DOHH2 (cell line): ENCODE data around the gene TPO.

Source experiments
- H3F3A ChIP-seq: fragments of 200-600 bp; sonication (generic), shearing (Covaris generic); 2 replicates; pipeline ENCODE4 v1.6.0; 2016; ENCODE audit warnings: antibody characterized with exemption, mild to moderate bottlenecking; ENCODE audit not compliant: control insufficient read depth, insufficient read depth
- H3K27ac ChIP-seq: fragments of 200-600 bp; sonication (generic); 2 replicates; pipeline ENCODE4 v1.5.1; 2014; ENCODE audit warnings: low read depth, mild to moderate bottlenecking, low read length, moderate library complexity
- H3K27me3 ChIP-seq: fragments of 200-600 bp; sonication (generic); 2 replicates; pipeline ENCODE4 v1.6.1; 2014; ENCODE audit warnings: mild to moderate bottlenecking, low read length, mixed read lengths; ENCODE audit not compliant: control insufficient read depth
- H3K36me3 ChIP-seq: fragments of 200-600 bp; sonication (generic); 2 replicates; pipeline ENCODE4 v1.6.1; 2014; ENCODE audit warnings: mild to moderate bottlenecking, low read length, moderate library complexity, mixed read lengths; ENCODE audit not compliant: control insufficient read depth
- H3K4me1 ChIP-seq: fragments of 200-600 bp; sonication (generic); 2 replicates; pipeline ENCODE4 v1.6.1; 2014; ENCODE audit warnings: mild to moderate bottlenecking, low read length, mixed read lengths; ENCODE audit not compliant: control insufficient read depth
- H3K4me2 ChIP-seq: fragments of 200-600 bp; sonication (generic); 2 replicates; pipeline ENCODE4 v1.6.0; 2014; ENCODE audit warnings: mild to moderate bottlenecking, low read length, moderate library complexity
- H3K4me3 ChIP-seq: fragments of 200-600 bp; sonication (generic); 2 replicates; pipeline ENCODE4 v1.5.1; 2014; ENCODE audit warnings: mild to moderate bottlenecking, low read length, mixed read lengths
- H3K79me2 ChIP-seq: fragments of 200-600 bp; sonication (generic); 2 replicates; pipeline ENCODE4 v1.6.1; 2014; ENCODE audit warnings: mild to moderate bottlenecking, low read length, mixed read lengths; ENCODE audit not compliant: control insufficient read depth
- H3K9me2 ChIP-seq: fragments of 200-600 bp; sonication (generic); replicated peaks from 2 replicates; pipeline ENCODE4 v1.6.1; 2014; ENCODE audit warnings: mild to moderate bottlenecking, low read length, mixed read lengths; ENCODE audit not compliant: control insufficient read depth
- H3K9me3 ChIP-seq: fragments of 200-600 bp; sonication (generic); 2 replicates; pipeline ENCODE4 v1.6.1; 2014; ENCODE audit warnings: antibody characterized with exemption, low read length, mixed read lengths; ENCODE audit not compliant: control insufficient read depth, insufficient read depth
- H4K20me1 ChIP-seq: fragments of 200-600 bp; sonication (generic); 2 replicates; pipeline ENCODE4 v1.6.0; 2014; ENCODE audit warnings: low read depth, mild to moderate bottlenecking, antibody characterized with exemption, low read length, moderate library complexity; ENCODE audit not compliant: control insufficient read depth, insufficient read depth
- EZH2phosphoT487 ChIP-seq: fragments of 200-600 bp; sonication (generic); IDR thresholded peaks from 2 replicates; pipeline ENCODE4 v1.6.1; 2017; ENCODE audit warnings: borderline replicate concordance, mild to moderate bottlenecking, antibody characterized with exemption, low read length, moderate library complexity, mixed read lengths
- TF ChIP-seq, protein P1 (sequence below): fragments of 200-600 bp; sonication (generic); IDR thresholded peaks from one replicate; pipeline ENCODE4 v1.5.1; 2014; ENCODE audit warnings: antibody characterized with exemption, mild to moderate bottlenecking, low read depth, low read length; ENCODE audit not compliant: poor library complexity, severe bottlenecking

The TPO gene

DNA sequence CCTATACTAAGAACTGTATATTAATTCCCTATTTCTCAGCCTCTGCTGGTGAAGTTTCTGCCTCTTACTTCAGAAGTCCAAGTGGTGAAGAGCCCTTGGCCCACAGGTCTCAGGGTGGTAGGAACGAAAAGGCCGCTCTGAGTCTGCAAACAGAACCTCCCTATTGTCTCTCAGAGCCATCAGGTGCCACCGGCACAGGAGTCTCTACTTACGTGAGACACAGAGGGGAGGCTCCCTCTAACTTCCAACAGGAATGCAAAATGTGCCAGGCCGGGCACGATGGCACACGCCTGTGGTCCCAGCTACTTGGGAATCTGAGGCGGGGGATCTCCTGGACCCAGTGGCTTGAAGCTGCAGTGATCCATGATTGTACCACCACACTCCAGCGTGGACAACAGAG, 143.0 kb downstream of the TPO start:
- Histone ChIP-seq H3K4me2 (no peak overlapping the region), H3K4me3 (no peak overlapping the region)
- no peak for TF ChIP-seq EZH2phosphoT487
- TF ChIP-seq, protein P1, sequence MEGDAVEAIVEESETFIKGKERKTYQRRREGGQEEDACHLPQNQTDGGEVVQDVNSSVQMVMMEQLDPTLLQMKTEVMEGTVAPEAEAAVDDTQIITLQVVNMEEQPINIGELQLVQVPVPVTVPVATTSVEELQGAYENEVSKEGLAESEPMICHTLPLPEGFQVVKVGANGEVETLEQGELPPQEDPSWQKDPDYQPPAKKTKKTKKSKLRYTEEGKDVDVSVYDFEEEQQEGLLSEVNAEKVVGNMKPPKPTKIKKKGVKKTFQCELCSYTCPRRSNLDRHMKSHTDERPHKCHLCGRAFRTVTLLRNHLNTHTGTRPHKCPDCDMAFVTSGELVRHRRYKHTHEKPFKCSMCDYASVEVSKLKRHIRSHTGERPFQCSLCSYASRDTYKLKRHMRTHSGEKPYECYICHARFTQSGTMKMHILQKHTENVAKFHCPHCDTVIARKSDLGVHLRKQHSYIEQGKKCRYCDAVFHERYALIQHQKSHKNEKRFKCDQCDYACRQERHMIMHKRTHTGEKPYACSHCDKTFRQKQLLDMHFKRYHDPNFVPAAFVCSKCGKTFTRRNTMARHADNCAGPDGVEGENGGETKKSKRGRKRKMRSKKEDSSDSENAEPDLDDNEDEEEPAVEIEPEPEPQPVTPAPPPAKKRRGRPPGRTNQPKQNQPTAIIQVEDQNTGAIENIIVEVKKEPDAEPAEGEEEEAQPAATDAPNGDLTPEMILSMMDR = no peak

DNA sequence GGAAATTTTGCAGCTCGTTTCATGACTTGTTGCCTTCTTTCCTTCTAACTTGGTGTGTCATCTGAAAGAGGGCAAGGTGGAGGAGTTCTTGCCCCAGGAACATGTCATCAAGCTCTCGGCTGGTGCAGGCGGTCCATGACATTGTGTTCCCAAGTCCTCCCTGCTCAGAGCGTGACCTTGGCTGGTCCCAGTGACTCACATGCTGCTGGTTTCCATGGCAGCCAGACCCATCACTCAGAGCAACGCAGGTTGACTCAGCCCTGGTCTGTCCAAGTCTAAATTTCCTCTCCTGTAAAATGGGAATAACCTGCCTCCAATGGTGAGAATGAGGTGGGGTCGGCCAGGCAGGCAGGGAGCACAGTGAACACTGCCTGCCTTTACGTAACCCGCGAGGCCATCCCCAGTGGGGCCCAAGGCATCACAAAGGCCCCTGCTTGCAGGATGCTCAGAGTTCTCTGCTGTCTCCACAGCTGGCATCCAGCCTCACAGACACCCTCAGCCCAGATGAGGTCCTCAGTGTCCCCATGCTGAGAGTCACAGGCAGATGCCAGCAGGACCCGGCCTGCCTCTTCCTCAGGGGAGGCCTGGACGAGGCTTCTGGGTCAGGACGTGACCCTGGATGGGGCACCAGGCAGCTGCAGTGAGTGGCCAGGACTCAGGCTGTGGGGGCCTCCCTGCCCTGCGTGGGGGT, 143.7 kb downstream of the TPO start:
- Histone ChIP-seq H3K79me2 (no peaks in the 10 kb centered on the region), H3K36me3 (no peaks in the 10 kb centered on the region), H3K4me1 (no peaks in the 10 kb centered on the region), H4K20me1 (no peaks in the 10 kb centered on the region), H3K4me3 (no peak overlapping the region), H3F3A (no peaks in the 10 kb centered on the region), H3K27me3 (no peaks in the 10 kb centered on the region), H3K4me2 (no peak overlapping the region), H3K27ac (no peak overlapping the region), H3K9me2 (no peaks in the 10 kb centered on the region), H3K9me3 (no peaks in the 10 kb centered on the region)
- TF ChIP-seq, protein P1 = no peak
- TF ChIP-seq EZH2phosphoT487 = no peak

More for the DNA sequence above, 143.0 kb downstream of the TPO start:
- Histone ChIP-seq H3F3A (no peaks in the 10 kb centered on the region), H4K20me1 (no peaks in the 10 kb centered on the region), H3K9me3 (no peaks in the 10 kb centered on the region), H3K27me3 (no peaks in the 10 kb centered on the region), H3K4me1 (no peaks in the 10 kb centered on the region), H3K9me2 (no peaks in the 10 kb centered on the region), H3K36me3 (no peaks in the 10 kb centered on the region), H3K79me2 (no peaks in the 10 kb centered on the region), H3K27ac (no peak overlapping the region)

DNA sequence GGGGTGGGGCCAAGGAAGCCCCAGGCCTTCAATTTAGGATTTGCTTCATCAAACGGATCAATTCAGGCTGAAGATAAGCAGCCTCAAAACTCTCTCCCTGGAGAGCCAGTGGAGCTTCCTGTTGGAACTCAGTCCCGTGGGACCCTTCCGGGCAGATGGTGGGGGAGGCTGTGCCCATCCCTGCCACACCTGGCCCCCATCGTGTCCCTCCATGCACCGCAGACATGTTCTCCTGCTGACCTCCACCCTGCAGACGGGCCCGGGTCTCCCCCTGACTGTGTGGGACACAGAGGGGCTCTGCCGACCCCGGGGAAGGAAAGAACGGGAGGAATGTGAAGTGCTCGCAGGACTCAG, 144.2 kb downstream of the TPO start:
- H3K4me2 ChIP-seq = no peak overlapping the region
- H3K4me3 ChIP-seq = no peak overlapping the region
- H3K27me3 ChIP-seq = no peaks in the 10 kb centered on the region
- H3K4me1 ChIP-seq = no peaks in the 10 kb centered on the region
- H3K9me2 ChIP-seq = no peaks in the 10 kb centered on the region
- TF ChIP-seq, protein P1 = no peak
- TF ChIP-seq EZH2phosphoT487 = no peak
- no peak overlapping the region for H3K27ac ChIP-seq
- no peaks in the 10 kb centered on the region for H3F3A ChIP-seq
- no peaks in the 10 kb centered on the region for H3K79me2 ChIP-seq
- no peaks in the 10 kb centered on the region for H3K9me3 ChIP-seq
- no peaks in the 10 kb centered on the region for H4K20me1 ChIP-seq
- H3K36me3 ChIP-seq = no peaks in the 10 kb centered on the region
